ENCODE measurements around the gene PSMB3.

PSMB3 gene

DNA sequence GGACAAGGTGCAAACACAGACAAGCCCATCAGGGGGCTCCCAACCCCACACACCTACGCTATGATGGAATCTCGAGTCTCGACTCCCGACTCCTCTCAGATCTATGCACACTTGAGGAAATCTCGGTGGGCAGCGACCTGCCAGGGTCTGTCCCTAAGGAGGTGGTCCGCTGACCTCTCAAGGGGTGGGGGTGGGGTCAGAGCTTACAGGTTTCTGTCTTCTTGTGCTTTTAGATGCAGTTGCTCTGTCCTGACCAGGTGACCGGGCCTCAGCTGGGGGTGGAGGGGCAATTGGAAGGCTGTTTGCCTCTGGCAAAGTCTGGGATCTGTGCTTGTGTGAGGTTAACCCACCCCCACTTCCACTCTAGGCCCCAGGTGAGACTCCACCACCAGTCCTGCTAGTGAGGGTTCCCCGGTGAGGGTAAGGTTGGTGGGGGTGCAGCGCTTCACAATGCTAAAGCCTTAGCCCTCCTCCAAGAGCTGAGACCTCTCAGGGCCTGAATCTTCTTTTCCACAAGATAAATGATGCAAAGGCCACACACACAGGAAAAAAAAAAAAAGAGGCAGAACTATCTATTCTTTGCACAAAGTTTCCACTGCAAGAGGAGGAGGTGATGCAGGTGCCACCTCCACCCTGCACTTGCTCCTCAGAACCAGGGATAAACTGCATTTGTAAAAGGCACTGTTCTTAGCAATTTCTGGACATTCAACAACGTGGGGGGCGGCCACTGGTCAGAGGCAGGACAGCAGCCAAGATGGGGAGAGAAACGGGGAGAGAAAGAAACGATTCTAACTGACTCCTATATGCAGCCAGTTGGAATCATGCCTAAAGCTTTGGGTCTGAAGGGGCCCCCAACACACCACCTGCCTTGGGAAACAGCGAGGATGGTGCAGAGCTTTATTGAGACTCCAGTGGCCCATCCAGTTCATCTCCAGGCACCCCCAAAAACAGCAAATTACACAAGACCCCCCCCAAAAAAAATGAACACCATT is 18.3 kb upstream of the PSMB3 start:
- peak in 1 of 2 experiments; percentile 18 for DNase-seq

DNA sequence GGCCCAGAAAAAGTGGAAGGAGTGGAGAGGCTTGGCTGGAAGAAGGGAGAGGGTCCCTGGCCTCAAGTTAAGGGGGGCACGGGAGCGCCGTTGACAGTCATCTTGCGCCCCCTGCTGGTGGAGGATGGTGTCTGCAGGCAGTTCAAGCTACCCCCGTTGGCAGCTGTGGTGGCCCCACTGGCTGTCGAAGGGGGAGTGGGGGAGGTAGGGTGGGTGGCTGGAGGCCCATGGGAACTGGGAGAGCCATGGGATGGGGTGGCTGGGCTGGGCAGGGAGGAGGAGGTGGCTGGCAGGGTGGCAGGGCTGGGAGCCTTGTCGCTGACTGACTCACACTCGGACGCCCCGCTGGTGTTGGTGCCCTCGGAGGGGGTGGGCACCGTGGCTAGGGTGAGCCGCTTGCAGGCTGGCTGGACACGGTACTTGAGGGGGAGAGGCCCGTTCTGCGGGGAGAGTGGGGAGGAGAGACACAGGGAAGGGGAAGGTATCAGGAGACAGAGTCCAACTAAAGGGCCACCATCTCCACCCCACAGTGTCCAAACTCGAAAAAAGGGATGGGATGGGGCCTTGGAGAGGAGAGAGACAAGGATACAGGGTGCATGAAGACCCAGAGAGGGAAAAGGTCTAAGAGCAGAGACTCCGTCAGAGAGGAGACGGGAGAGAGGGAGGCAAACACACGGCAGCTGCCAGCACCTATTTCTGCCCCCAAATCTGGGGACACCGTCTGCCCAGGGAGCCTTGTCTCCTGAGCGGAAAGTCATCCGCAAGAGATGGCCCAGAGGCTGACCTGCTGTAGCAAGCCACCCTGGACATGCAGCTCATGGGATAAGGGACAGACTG is 17.2 kb upstream of the PSMB3 start:
- peak; percentile 39 to 49 for DNase-seq

GRCh38 chr17:38738007-38738662 is 14.4 kb upstream of the PSMB3 start:
- no peak for DNase-seq

GRCh38 chr17:38738686-38739085 is 13.9 kb upstream of the PSMB3 start:
- DNase-seq = no peak

DNA sequence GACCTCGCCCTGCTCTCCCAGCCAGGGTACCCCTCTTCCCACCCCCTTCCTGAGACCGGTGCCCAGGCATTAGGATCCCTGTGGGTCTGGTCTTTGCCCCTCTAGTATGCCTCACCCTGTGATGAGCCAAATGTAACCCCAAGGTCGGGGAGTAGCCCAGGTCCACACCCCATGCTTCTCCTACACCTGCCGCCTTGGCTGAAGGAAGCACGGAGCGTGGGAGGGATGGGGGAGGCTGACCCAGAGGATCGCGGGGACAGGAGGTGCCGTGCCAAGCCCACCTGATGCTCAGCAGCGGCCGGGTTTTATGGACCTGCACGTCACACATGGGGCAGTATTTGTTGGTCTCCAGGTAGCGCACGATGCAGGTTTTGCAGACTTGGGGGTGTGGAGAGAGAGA is 13.2 kb upstream of the PSMB3 start:
- no peak for DNase-seq

- DNase-seq = no peak
These were observed 12.5 kb upstream of the PSMB3 start for GRCh38 chr17:38740044-38740443.

GRCh38 chr17:38740806-38741205 is 11.7 kb upstream of the PSMB3 start:
- DNase-seq = no peak

DNA sequence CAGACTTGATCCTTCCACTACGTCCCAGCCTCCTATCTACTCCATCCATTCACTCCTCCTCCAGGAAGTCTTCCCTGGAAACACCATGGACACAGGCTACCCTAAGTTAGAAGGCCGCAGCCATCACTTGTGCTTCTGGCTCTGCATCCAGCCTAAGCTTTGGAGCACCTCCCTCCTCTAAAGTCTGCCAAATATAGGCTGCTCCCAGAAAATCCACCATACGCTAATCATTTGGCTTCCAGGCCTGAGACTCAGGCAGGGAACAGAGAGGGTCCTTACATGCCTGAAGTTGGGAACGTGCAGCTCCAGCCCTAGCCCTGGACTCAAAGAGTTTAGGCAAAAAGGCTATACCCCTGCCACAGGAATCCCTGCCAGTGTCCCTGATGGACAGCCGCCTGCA is 11.1 kb upstream of the PSMB3 start:
- no peak for DNase-seq

DNA sequence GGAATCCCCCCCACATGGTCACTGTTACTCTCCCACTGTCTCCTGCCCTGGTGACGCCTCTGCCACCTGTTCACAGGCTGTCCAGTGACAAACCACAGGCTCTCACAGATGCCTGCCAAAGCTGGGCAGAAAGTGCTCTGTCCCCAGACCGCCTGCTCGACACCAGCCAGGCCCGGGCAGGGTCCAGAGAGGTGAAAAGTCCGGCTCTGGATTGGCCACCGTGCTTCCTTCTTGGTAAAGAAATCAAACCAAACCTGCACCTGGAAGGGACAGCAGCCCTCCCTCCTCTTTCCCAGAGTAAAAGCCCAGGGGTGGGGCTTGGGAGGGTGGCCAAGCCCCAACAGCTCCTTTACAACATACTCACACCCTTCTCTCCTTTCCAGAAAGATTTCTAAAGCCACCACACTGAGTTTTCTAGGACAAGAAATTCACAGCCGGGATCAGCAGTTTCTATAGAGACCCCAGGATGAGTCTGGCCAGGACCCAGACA is 10.6 kb upstream of the PSMB3 start:
- no peak for DNase-seq

DNA sequence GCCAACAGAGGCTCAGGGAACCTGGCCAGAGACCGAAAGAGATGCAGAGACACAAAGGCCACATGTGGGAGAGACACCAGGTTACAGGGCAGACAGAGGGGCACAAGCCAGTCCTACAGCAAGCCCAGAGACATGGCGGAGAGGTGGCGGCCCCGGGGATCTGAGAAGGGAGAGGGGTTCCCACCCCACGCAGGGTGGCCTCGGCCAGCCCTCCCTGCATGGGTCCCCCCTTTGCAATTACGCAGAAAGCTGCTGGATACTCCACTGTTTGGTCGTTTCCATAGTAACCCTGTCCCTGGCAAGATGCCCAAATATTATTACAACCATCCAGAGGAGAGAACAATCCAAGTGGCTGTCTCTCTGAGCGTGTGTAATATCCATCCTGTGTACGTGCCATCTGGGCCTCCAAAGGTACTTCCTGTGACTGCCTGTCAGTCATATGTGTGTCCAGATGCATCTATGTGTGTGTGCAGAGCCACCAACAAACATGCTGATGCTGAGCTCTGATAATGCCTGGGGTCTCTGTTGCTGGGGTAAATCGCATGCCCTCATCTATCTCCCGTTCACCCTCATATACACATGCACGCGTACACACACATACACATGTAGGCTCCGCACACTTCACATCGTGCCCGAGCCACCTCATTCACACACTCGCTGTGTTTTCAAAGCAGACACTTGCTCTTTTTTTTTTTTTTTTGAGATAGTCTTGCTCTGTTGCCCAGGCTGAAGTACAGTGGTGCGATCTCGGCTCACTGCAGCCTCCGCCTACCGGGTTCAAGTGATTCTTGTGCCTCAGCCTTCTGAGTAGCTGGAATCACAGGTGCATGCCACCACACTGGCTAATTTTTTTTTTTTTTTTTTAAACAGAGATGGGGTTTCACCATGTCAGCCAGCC is 9.9 kb upstream of the PSMB3 start:
- DNase-seq = peak; percentile 91

- no peak for DNase-seq
These were observed 8.9 kb upstream of the PSMB3 start for GRCh38 chr17:38743556-38744171.

DNA sequence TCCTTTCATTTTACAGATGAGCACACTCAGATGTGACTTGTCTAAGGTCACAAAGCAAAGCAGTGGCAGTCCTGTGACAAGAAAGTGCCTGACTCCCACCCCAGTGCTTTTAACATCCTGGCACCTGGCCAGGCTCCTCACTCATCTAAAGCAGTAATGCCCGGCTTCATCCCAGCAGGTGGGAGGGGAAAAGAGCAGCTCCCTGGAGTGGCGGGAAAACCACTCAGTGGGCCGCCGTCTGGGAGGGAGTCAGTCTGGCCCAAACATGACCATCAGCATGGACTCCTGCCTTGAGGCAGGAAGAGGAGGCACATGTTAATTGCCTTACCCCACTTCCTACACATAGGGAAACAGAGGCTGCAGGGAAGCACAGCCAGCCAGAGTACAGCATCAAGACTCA is 7.0 kb upstream of the PSMB3 start:
- DNase-seq = peak in 1 of 2 experiments; percentile 15

GRCh38 chr17:38746004-38746848 is 6.3 kb upstream of the PSMB3 start:
- no peak for DNase-seq

DNA sequence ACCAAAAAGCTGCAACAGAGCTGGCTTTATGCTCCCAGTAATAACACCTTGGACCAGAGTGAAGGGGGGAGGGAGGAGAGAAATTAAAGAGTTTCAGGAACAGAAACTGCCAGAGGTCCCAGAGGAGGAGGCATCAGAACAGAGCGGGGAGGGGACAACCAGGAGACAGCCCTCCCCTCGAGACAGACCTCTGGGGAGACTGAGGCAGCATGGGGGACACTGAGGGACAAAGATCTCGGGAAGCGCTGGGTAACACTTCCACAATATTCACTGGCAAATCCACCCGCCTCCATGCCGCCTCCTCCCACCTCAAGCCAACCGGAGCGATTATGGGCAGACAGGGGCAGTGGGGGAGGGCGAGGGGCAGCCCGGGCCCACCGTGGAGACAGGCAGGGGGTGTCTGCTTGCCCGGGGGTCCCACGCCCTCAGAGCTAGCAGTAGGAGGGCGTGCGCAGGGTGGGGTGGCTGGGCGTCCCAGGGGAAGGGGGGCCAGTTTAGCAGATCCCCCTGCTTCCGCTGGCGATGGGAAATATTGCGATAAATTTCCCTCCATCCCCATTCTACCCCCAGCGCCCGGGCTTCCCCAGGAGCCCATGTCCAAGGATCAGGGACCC is 5.6 kb upstream of the PSMB3 start:
- no peak for DNase-seq

GRCh38 chr17:38747463-38748148 is 4.9 kb upstream of the PSMB3 start:
- peak in 1 of 2 experiments; percentile 15 for DNase-seq

DNA sequence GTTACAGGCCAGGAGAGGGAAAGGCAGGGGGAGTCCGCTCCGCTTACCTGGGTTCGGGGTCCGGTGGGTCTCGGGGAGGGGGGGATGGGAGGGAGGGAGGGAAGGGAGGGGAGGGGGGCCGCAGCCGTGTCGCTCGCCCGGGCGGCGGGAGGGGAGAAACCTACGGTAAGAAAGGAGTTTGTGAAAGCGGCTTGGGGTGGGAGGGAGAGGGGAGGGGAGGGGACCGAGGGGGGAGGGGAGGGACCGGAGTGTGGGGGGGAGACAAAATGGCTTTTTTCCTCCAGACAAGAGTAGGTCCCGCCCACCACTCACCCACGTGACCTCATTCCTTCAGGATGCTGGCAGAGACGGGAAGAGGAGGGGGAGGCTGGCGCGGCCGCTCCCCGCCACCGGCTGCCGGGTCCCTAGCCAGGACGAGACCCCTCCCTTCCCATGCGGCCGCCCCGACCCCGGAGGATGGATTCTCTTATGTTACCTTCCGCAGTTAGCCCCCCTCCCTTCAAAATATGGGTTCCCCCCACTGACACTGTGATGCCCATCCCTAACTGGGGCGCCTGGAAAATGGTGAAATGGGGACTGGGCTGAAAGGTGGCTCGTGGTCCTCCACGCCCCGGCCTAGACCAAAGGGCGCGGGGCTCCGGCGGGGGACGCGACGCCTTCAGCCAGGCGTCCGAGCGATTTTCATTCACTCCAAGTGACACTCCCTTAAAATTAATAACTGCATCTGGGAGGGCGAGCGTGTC is 4.2 kb upstream of the PSMB3 start, which contains the start of gene PCGF2:
PCGF2 (minus strand) TSS at position 188 of the 743 bp plus-strand sequence. CDS start 7,934 bp downstream, outside the sequence.
- DNase-seq = peak; percentile 88 to 91

GRCh38 chr17:38748892-38749222 is 3.7 kb upstream of the PSMB3 start:
- DNase-seq = no peak

DNA sequence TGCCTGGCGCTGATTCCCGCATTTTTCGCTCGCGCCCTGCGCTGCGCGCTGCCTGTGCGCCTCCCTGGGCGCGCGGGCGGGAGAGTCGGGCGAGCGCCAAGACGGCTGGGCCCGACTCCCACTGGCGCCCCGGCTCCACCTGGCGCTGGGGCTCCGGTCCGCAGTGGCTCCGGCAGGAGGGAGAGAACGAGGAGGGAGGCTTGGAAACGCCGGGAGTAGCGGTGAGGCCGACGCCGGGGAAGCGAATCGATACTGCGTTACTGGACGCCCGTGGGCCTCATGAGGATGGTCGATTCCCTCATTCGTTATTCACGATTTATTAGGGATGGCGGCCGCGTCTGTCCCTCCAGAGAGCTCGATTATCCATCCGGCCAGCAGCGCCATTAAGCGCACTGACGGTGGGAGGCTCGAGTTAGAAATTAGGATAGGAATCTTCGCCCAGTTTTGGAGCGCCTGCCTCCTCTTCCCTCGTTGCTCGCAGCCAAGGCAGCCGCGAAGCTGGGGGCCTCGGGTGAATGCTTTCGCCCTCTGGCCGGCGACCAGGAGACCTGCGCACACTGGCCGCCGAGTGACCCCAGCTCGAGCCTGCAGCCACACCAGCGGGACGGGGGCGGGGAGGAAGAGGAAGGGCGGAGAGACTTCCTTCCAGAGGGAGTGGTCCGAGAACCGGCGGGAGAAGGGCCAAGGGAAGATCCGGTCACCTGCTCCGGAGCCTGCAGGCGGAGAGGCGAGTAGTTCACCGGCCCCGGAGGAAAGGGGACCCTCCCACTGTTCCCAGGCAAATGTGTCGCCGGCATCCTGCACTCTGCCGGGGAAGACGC is 3.1 kb upstream of the PSMB3 start:
- peak; percentile 30 to 69 for DNase-seq

All from NCI-H446 (cell line).